GM12892 (cell line): ENCODE measurements around the gene UGT2B17.

ENCODE experiments used
- POLR2A ChIP-seq: IDR thresholded peaks from 2 replicates; pipeline ENCODE4 v1.6.1; 2011; ENCODE audit warnings: low read depth, low read length, control low read depth
- POLR2AphosphoS5 ChIP-seq: IDR thresholded peaks from 2 replicates; pipeline ENCODE4 v1.6.1; 2011; ENCODE audit warnings: low read depth, low read length, control low read depth
- TAF1 ChIP-seq: IDR thresholded peaks from 2 replicates; pipeline ENCODE4 v1.6.1; 2011; ENCODE audit warnings: low read depth, mild to moderate bottlenecking, control low read depth, low read length, borderline replicate concordance

DNA sequence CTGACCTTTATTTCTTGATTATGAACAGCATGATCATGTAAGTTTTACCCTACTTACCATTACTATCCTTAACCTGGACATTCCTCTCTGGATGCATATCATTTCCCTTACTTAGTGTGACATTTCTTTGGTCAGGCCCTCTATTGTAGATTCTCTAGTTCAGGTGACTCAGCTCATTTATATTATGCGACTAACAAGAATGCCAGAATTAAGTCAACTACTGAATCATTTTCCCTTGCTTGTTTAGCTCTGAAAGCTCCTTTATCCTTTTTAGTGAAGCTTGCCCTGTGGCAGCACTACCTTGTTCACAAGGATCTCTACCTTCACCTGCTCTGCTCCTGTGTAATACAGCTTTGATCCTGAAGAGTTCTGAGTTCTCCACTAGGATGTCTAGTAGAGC lies 15.1 kb upstream of the UGT2B17 start:
- TF ChIP-seq POLR2A (no peak), POLR2AphosphoS5 (no peak), TAF1 (no peak)
